ENCODE results near the gene COG4. TPM values are rescaled to one million over a fixed set of nuclear protein-coding genes. Genes with fewer than 3 reads are reported as not detected.
"Not testable (repeated sequence)": the region's sequence is repeated elsewhere in the genome, so short reads cannot be mapped to it uniquely, and the experiment has no call there.

The COG4 gene
- total RNA-seq, 4 donors from 2014 or later = 23.3 to 59.1 (median 29.6) TPM

DNA sequence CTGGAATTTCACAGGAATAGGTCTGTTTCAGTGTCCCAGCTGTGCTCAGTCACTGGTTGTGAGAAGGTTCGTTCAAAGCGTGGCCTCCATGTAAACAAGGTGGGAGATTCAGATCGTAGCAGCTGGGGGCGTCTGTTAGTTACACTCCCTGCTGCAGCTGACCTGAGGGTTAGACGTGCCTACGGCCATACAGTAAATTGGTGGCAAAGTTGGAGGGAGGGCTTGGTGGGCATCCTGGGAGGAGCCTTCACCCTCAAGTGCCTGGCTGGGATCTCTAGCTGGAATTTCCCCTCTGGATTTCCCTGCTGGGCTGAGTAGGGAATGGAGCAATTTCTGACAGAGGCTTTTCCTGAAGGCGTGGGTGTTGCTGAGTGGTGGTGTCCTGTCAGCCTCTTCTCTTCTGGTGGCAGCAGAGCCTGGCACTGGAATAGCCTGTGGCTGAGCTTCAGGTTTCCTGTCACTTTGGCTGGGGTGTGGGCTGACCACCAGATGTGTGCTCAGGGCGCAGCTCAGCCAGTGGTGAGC, 62.6 kb downstream of the COG4 start:
- no peak for TF ChIP-seq CTCF (IDR thresholded peaks at IDR 0.05)
- no peak for ATAC-seq (ENCODE audit: low FRiP score)
- DNase-seq (ENCODE audit: low spot score) = no peak

GRCh38 chr16:70457446-70458166, 65.7 kb downstream of the COG4 start:
- no peak for TF ChIP-seq CTCF (IDR thresholded peaks at IDR 0.05)
- DNase-seq (ENCODE audit: low spot score) (no peak), ATAC-seq (ENCODE audit: low FRiP score) (no peak)

DNA sequence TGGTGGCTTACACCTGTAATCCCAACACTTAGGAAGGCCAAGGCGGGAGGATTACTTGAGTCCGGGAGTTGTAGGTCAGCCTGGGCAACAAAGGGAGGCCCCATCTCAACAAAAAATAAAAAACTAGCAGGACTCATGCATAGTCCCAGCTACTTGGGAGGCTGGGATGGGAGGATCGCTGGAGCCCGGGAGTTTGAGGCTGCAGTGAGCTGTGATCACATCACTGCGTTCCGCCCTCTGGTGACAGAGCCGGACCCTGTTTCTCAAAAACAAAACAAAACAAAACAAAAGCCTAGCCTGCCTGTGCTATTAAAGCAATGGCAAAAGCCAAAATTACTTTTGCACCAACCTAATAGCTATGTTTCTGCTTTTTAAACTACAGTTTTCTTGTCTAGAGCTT, 67.4 kb downstream of the COG4 start:
- ATAC-seq (ENCODE audit: low FRiP score) (no peak), DNase-seq (ENCODE audit: low spot score) (no peak)
- no peak for TF ChIP-seq CTCF (IDR thresholded peaks at IDR 0.05)

GRCh38 chr16:70454222-70455034, 68.9 kb downstream of the COG4 start, which contains the start of gene FCSK:
Gene FCSK (plus strand): TSS chr16:70454595. CDS start chr16:70463191, 8,596 bp downstream.
- TF ChIP-seq CTCF (IDR thresholded peaks at IDR 0.05) = no peak
- ATAC-seq (ENCODE audit: low FRiP score) (peak; percentile 69), DNase-seq (ENCODE audit: low spot score) (no peak)

- ATAC-seq (ENCODE audit: low FRiP score) = no peak
- TF ChIP-seq CTCF (IDR thresholded peaks at IDR 0.05) = no peak
Measured at GRCh38 chr16:70453892-70454221, 69.5 kb downstream of the COG4 start.

GRCh38 chr16:70453117-70453891, 70.0 kb downstream of the COG4 start:
- ATAC-seq (ENCODE audit: low FRiP score) = no peak
- no peak for TF ChIP-seq CTCF (IDR thresholded peaks at IDR 0.05)
- no peak for DNase-seq (ENCODE audit: low spot score)

More at GRCh38 chr16:70453892-70454221, 69.5 kb downstream of the COG4 start:
- no peak for DNase-seq (ENCODE audit: low spot score)

- DNase-seq (ENCODE audit: low spot score); ATAC-seq (ENCODE audit: low FRiP score): not testable (repeated sequence)
Measured at GRCh38 chr16:70451004-70451340, 72.4 kb downstream of the COG4 start.

- not testable (repeated sequence) for ATAC-seq (ENCODE audit: low FRiP score)
Measured at GRCh38 chr16:70450142-70451003, 73.0 kb downstream of the COG4 start.

More at GRCh38 chr16:70450142-70451003, 73.0 kb downstream of the COG4 start:
- DNase-seq (ENCODE audit: low spot score) = not testable (repeated sequence)

Data from omental fat pad (tissue), 4 donors.